Measurements from ENCODE around the gene AMBP. TPM values are rescaled to one million over a fixed set of nuclear protein-coding genes. Genes with fewer than 3 reads are reported as not detected.
A peak's percentile ranks its signal among the peaks of the same experiment; 100 is the strongest.

Gene AMBP
- total and polyA plus RNA-seq, 2 of the 13 experiments (the other 11 are each of a cell fraction or from before 2014, with no cell fraction given), result 1,510 to 2,580 TPM

GRCh38 chr9:114078021-114078780 is at the start of gene AMBP (continued):
- TF ChIP-seq AHDC1 (CRISPR knock-in tag; IDR thresholded peaks at IDR 0.05; ENCODE audit: borderline replicate concordance), result peak; percentile 89
- peak; percentile 27; the same call in 1 of the 2 replicates for TF ChIP-seq THAP8 (CRISPR knock-in tag; IDR thresholded peaks at IDR 0.05; ENCODE audit: borderline replicate concordance)
- TF ChIP-seq AKNA (CRISPR knock-in tag; IDR thresholded peaks at IDR 0.05; ENCODE audit: borderline replicate concordance), result peak; percentile 54; the same call in 1 of the 2 replicates
- TF ChIP-seq ZNF44 (CRISPR knock-in tag; IDR thresholded peaks at IDR 0.05), result peak; percentile 63; the same call in 1 of the 2 replicates
- peak; percentile 83; the same call in 1 of the 2 replicates for TF ChIP-seq ZNF230 (CRISPR knock-in tag; IDR thresholded peaks at IDR 0.05)
- TF ChIP-seq ZIK1 (CRISPR knock-in tag; IDR thresholded peaks at IDR 0.05; ENCODE audit: borderline replicate concordance, low read depth), result 0 out of 2 replicates have a peak, but pooled peaks have one; percentile 73
- peak; percentile 82; the same call in 1 of the 2 replicates for TF ChIP-seq ZNF101 (CRISPR knock-in tag; IDR thresholded peaks at IDR 0.05; ENCODE audit: borderline replicate concordance, low read depth)
- peak; percentile 92 for TF ChIP-seq PRDM10 (CRISPR knock-in tag; IDR thresholded peaks at IDR 0.05; ENCODE audit: low read depth)
- TF ChIP-seq ZNF121 (CRISPR knock-in tag; IDR thresholded peaks at IDR 0.05), result peak; percentile 85
- TF ChIP-seq SP140L (CRISPR knock-in tag; IDR thresholded peaks at IDR 0.05; ENCODE audit: borderline replicate concordance), result peak; percentile 93
- TF ChIP-seq WIZ (CRISPR knock-in tag; IDR thresholded peaks at IDR 0.05), result peak; percentile 52; the same call in 1 of the 2 replicates
